ENCODE measurements around the gene BARHL1. TPM values are rescaled to one million over a fixed set of nuclear protein-coding genes. Genes with fewer than 3 reads are reported as not detected.

The BARHL1 gene
- total and polyA plus RNA-seq, 2 experiments from 2014 or later, result not detected

DNA sequence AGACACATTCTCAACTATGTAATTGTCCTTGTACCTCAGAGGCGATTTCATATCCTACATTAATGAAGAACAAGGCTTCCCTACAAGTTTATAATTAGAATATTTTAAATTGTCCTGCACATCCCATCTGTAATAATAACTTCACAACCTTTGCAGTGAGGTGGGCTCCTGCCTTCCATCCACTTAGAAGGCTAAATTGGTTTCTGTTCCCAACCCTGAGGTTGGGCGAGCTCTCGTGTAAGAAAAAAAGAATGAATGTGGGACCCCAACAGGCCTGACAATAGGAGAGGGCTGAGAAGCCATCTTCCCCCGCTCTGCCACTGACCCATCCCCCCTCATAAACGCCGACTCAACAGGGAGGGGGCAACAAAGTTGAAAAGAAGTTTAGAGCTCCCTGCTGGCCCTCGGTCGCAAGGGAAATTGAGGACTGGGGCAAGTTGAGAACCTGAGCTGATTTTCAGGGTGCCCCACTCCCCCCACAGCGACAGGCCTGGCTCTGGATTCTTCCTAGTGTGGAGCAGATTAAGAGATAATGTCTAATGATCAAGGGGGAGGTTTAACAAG lies 9.4 kb downstream of the BARHL1 start:
- Histone ChIP-seq H3K36me3 (peaks cover 5% of the 10 kb centered on the region), H3K27ac (no peak overlapping the region), H3K4me1 (ENCODE audit: low read depth) (no peaks in the 10 kb centered on the region), H3K4me3 (no peak overlapping the region), H3K9me3 (ENCODE audit: low read depth) (no peaks in the 10 kb centered on the region), H3K27me3 (peaks cover 83% of the 10 kb centered on the region)
- TF ChIP-seq, protein P1, sequence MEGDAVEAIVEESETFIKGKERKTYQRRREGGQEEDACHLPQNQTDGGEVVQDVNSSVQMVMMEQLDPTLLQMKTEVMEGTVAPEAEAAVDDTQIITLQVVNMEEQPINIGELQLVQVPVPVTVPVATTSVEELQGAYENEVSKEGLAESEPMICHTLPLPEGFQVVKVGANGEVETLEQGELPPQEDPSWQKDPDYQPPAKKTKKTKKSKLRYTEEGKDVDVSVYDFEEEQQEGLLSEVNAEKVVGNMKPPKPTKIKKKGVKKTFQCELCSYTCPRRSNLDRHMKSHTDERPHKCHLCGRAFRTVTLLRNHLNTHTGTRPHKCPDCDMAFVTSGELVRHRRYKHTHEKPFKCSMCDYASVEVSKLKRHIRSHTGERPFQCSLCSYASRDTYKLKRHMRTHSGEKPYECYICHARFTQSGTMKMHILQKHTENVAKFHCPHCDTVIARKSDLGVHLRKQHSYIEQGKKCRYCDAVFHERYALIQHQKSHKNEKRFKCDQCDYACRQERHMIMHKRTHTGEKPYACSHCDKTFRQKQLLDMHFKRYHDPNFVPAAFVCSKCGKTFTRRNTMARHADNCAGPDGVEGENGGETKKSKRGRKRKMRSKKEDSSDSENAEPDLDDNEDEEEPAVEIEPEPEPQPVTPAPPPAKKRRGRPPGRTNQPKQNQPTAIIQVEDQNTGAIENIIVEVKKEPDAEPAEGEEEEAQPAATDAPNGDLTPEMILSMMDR (IDR thresholded peaks at IDR 0.05; ENCODE audit: low read depth, low read length), result no peak
- DNase-seq (ENCODE audit: low read depth in 1 of 2, low spot score in 1 of 2), result no peak

DNA sequence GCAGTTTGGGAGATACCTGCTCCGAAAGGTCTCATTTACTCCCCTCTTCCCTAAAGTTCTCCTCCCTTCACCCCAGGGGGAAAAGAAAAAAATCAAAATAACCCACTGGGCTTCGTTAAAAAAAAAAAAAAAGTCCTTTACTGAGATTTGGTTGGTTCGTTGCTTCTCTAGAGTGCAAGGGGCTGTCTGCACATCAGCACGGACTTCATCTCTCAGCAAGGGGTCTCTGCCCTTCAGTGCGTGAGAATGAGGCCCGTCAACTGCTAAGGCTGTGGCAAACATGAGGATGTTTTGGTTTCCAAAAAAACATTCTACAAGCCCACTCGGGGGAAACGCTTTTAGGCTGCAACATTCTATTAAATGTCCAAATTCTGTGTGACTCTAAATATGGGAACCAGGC lies 10.0 kb downstream of the BARHL1 start:
- Histone ChIP-seq H3K27ac (no peak overlapping the region), H3K36me3 (peaks cover 5% of the 10 kb centered on the region), H3K9me3 (ENCODE audit: low read depth) (no peaks in the 10 kb centered on the region), H3K4me1 (ENCODE audit: low read depth) (peaks cover 3% of the 10 kb centered on the region), H3K4me3 (no peak overlapping the region), H3K27me3 (peaks cover 76% of the 10 kb centered on the region)
- TF ChIP-seq, protein P1 (IDR thresholded peaks at IDR 0.05; ENCODE audit: low read depth, low read length), result no peak
- no peak for DNase-seq (ENCODE audit: low read depth in 1 of 2, low spot score in 1 of 2)

DNA sequence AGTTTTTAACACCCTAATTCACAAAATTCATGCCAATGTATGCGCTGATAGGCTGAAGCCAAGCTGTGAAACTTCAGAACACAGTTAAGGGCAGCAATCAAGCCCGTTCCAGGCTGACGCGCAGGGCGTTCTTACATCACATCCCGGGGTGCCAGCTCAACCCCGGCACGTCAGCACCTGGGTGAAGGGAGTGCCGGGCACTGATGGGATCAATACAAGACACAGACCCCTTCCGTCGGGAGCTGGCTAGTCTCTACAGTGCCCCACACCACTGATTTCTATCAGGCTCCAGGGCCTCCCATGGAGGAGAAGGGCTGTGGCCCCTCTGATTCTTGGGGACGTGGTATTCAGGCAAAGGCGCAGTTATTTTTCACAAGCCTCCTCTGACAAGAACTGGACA lies 12.0 kb downstream of the BARHL1 start:
- TF ChIP-seq, protein P1 (IDR thresholded peaks at IDR 0.05; ENCODE audit: low read depth, low read length), result no peak
- H3K36me3 ChIP-seq, result peaks cover 5% of the 10 kb centered on the region
- peaks cover 3% of the 10 kb centered on the region for H3K4me1 ChIP-seq (ENCODE audit: low read depth)
- no peak for DNase-seq (ENCODE audit: low read depth in 1 of 2, low spot score in 1 of 2)
- H3K27ac ChIP-seq, result no peak overlapping the region
- H3K27me3 ChIP-seq, result peaks cover 57% of the 10 kb centered on the region
- no peaks in the 10 kb centered on the region for H3K9me3 ChIP-seq (ENCODE audit: low read depth)
- no peak overlapping the region for H3K4me3 ChIP-seq

DNA sequence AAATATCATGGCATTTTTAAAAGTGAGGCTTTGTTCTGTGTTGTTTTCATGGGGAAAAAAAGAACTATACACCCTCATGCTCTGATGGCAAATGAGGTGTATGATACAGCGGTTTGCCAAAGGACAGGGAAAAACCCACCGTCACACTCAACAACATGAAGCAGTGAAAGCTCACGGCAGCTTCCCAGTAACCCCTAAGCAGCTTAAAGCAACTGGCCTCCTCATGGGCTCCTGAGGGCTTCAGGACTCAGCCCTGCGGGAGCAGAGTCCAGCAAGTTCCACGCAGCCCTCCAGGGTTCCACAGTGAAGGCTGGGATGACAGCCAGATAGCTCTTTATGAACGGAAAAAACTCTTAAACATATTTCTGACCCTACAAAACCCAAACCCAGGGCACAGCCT lies 12.9 kb downstream of the BARHL1 start:
- H3K4me1 ChIP-seq (ENCODE audit: low read depth), result peaks cover 3% of the 10 kb centered on the region

DNA sequence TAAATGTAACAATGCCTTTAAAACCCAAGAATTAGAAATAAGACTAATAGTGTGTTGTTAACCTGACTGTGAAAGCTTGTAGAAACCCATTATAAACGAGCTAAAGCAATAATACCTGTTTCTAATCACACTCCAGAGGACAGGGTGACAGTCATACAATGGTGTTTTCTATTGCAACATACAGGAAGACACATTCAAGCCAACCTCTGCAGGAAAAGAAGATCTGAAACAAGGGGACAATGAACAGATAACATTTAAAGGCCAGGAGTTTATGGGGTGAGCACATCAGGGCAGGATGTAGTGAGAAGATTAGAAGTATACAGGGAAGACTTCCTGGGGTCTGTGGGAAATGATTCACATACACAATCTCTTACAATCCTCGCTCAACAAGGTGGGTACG lies 13.8 kb downstream of the BARHL1 start:
- no peak for DNase-seq (ENCODE audit: low read depth in 1 of 2, low spot score in 1 of 2)
- Histone ChIP-seq H3K36me3 (peaks cover 5% of the 10 kb centered on the region), H3K9me3 (ENCODE audit: low read depth) (no peaks in the 10 kb centered on the region), H3K4me1 (ENCODE audit: low read depth) (peaks cover 3% of the 10 kb centered on the region), H3K27ac (no peak overlapping the region), H3K27me3 (peaks cover 39% of the 10 kb centered on the region), H3K4me3 (no peak overlapping the region)
- TF ChIP-seq, protein P1 (IDR thresholded peaks at IDR 0.05; ENCODE audit: low read depth, low read length), result no peak

More for the DNA sequence above, 12.9 kb downstream of the BARHL1 start:
- TF ChIP-seq, protein P1 (IDR thresholded peaks at IDR 0.05; ENCODE audit: low read depth, low read length), result no peak
- DNase-seq (ENCODE audit: low read depth in 1 of 2, low spot score in 1 of 2), result no peak
- H3K36me3 ChIP-seq, result peaks cover 5% of the 10 kb centered on the region
- H3K27me3 ChIP-seq, result peaks cover 48% of the 10 kb centered on the region
- no peak overlapping the region for H3K27ac ChIP-seq
- H3K4me3 ChIP-seq, result no peak overlapping the region
- no peaks in the 10 kb centered on the region for H3K9me3 ChIP-seq (ENCODE audit: low read depth)

Data from cardiac muscle cell (in vitro differentiated cells and primary cell).